ENCODE results near the gene SPPL2B. TPM values are rescaled to one million over a fixed set of nuclear protein-coding genes. Genes with fewer than 3 reads are reported as not detected.

Gene SPPL2B
- total RNA-seq, 2 experiments from 2014 or later = 106 to 111 TPM

- POLR2A ChIA-PET = no interaction called here
These were observed 33.8 kb downstream of the SPPL2B start for GRCh38 chr19:2362046-2362969.

GRCh38 chr19:2362970-2363300 is 34.5 kb downstream of the SPPL2B start:
- intact Hi-C loops (cut with DNase I, micrococcal nuclease) = no loop called here
- Mint-ChIP-seq H3K4me3 (no peak overlapping the region), H3K9me3 (no peaks in the 10 kb centered on the region), H3K36me3 (ENCODE audit: low read depth) (no peaks in the 10 kb centered on the region), H3K4me1 (ENCODE audit: low read depth) (peaks cover 6% of the 10 kb centered on the region), H3K27ac (no peak overlapping the region), H3K27me3 (peaks cover 16% of the 10 kb centered on the region)
- no peaks in the 10 kb centered on the region for H3K36me3 ChIP-seq (ENCODE audit: insufficient read depth, low read length)
- no peak overlapping the region for H3K27ac ChIP-seq (ENCODE audit: low read depth in 1 of 2, low read length in 2 of 2)
- no peak for TF ChIP-seq CTCF (IDR thresholded peaks at IDR 0.05)
- ChIA-PET CTCF (no interaction called here), POLR2A (no interaction called here)
- no peak for ATAC-seq (ENCODE audit: poor library complexity)
- DNase-seq = no peak
- peaks cover 16 to 19% of the 10 kb centered on the region in 2 experiments for H3K27me3 ChIP-seq (ENCODE audit: control insufficient read depth in 1 of 2, insufficient read depth in 2 of 2, low read length in 2 of 2)
- H3K9me3 ChIP-seq (ENCODE audit: control insufficient read depth in 1 of 2, insufficient read depth in 1 of 2, low read length in 2 of 2) = peaks cover 0 to 13% of the 10 kb centered on the region in 2 experiments
- H3K4me1 ChIP-seq (ENCODE audit: insufficient read depth, low read length) = peaks cover 10% of the 10 kb centered on the region
- no peak overlapping the region for H3K4me3 ChIP-seq (ENCODE audit: low read length)

More at GRCh38 chr19:2362046-2362969, 33.8 kb downstream of the SPPL2B start:
- no peak overlapping the region for H3K27ac Mint-ChIP-seq
- no peak overlapping the region for H3K4me3 Mint-ChIP-seq
- peaks cover 6% of the 10 kb centered on the region for H3K4me1 Mint-ChIP-seq (ENCODE audit: low read depth)
- Histone ChIP-seq H3K4me1 (ENCODE audit: insufficient read depth, low read length) (peaks cover 10% of the 10 kb centered on the region), H3K27me3 (ENCODE audit: control insufficient read depth in 1 of 2, insufficient read depth in 2 of 2, low read length in 2 of 2) (peaks cover 16 to 19% of the 10 kb centered on the region in 2 experiments), H3K27ac (ENCODE audit: low read depth in 1 of 2, low read length in 2 of 2) (no peak overlapping the region), H3K4me3 (ENCODE audit: low read length) (no peak overlapping the region), H3K36me3 (ENCODE audit: insufficient read depth, low read length) (no peaks in the 10 kb centered on the region), H3K9me3 (ENCODE audit: control insufficient read depth in 1 of 2, insufficient read depth in 1 of 2, low read length in 2 of 2) (peaks cover 0 to 13% of the 10 kb centered on the region in 2 experiments)
- DNase-seq (no peak), ATAC-seq (ENCODE audit: poor library complexity) (no peak)
- no peaks in the 10 kb centered on the region for H3K36me3 Mint-ChIP-seq (ENCODE audit: low read depth)
- intact Hi-C loops (cut with DNase I, micrococcal nuclease) = no loop called here
- H3K9me3 Mint-ChIP-seq = no peaks in the 10 kb centered on the region
- CTCF ChIA-PET = no interaction called here
- no peak for TF ChIP-seq CTCF (IDR thresholded peaks at IDR 0.05)
- H3K27me3 Mint-ChIP-seq = peaks cover 16% of the 10 kb centered on the region

GRCh38 chr19:2363419-2363818 is 34.9 kb downstream of the SPPL2B start:
- TF ChIP-seq CTCF (IDR thresholded peaks at IDR 0.05) = no peak
- Histone ChIP-seq H3K4me3 (ENCODE audit: low read length) (no peak overlapping the region), H3K9me3 (ENCODE audit: control insufficient read depth in 1 of 2, insufficient read depth in 1 of 2, low read length in 2 of 2) (peaks cover 0 to 13% of the 10 kb centered on the region in 2 experiments), H3K27me3 (ENCODE audit: control insufficient read depth in 1 of 2, insufficient read depth in 2 of 2, low read length in 2 of 2) (peaks cover 16 to 19% of the 10 kb centered on the region in 2 experiments), H3K4me1 (ENCODE audit: insufficient read depth, low read length) (peaks cover 10% of the 10 kb centered on the region), H3K36me3 (ENCODE audit: insufficient read depth, low read length) (no peaks in the 10 kb centered on the region), H3K27ac (ENCODE audit: low read depth in 1 of 2, low read length in 2 of 2) (no peak overlapping the region)
- H3K27me3 Mint-ChIP-seq = peaks cover 16% of the 10 kb centered on the region
- intact Hi-C loops (cut with DNase I, micrococcal nuclease) = no loop called here
- no peak overlapping the region for H3K27ac Mint-ChIP-seq
- POLR2A ChIA-PET = no interaction called here
- no peak for ATAC-seq (ENCODE audit: poor library complexity)
- H3K4me3 Mint-ChIP-seq = no peak overlapping the region
- CTCF ChIA-PET = no interaction called here
- peaks cover 6% of the 10 kb centered on the region for H3K4me1 Mint-ChIP-seq (ENCODE audit: low read depth)
- no peaks in the 10 kb centered on the region for H3K9me3 Mint-ChIP-seq
- no peak for DNase-seq
- H3K36me3 Mint-ChIP-seq (ENCODE audit: low read depth) = no peaks in the 10 kb centered on the region
